Measurements from ENCODE around the gene ZDHHC24.

- TF ChIP-seq CSDC2 (CRISPR knock-in tag; IDR thresholded peaks at IDR 0.05) (no peak), PATZ1 (CRISPR knock-in tag; IDR thresholded peaks at IDR 0.05; ENCODE audit: borderline replicate concordance) (no peak), ISL1 (CRISPR knock-in tag; IDR thresholded peaks at IDR 0.05) (no peak), ZNF8 (CRISPR knock-in tag; IDR thresholded peaks at IDR 0.05) (no peak), TSHZ2 (CRISPR knock-in tag; IDR thresholded peaks at IDR 0.05) (no peak), RARB (CRISPR knock-in tag; IDR thresholded peaks at IDR 0.05) (no peak), TCF4 (CRISPR knock-in tag; IDR thresholded peaks at IDR 0.05; ENCODE audit: borderline replicate concordance) (no peak), ZFP30 (CRISPR knock-in tag; IDR thresholded peaks at IDR 0.05) (no peak), ZFP3 (CRISPR knock-in tag; IDR thresholded peaks at IDR 0.05) (no peak), BACH2 (CRISPR knock-in tag; IDR thresholded peaks at IDR 0.05; ENCODE audit: borderline replicate concordance) (no peak), ZNF565 (CRISPR knock-in tag; conservative IDR thresholded peaks at IDR 0.05; ENCODE audit: low read depth) (no peak), TOX (CRISPR knock-in tag; IDR thresholded peaks at IDR 0.05; ENCODE audit: borderline replicate concordance) (no peak), GLIS3 (CRISPR knock-in tag; IDR thresholded peaks at IDR 0.05) (no peak)
Measured at GRCh38 chr11:66567787-66568123, 21.9 kb upstream of the ZDHHC24 start.

Measured in SK-N-SH treated with all-trans-retinoic acid at 6 μM for 48 hours (cell line).